IPS-20b (cell line): ENCODE measurements around the gene LRRC39.
"Not testable (repeated sequence)": the region's sequence is repeated elsewhere in the genome, so short reads cannot be mapped to it uniquely, and the experiment has no call there.

Experiments
- H3K27ac ChIP-seq: one replicate; pipeline ENCODE4 v1.5.1; 2013; ENCODE audit warnings: low read length
- H3K27me3 ChIP-seq: 2 replicates; pipeline ENCODE4 v1.6.1; 2013; ENCODE audit warnings: mild to moderate bottlenecking, low read length, inconsistent platforms; ENCODE audit not compliant: insufficient read depth
- H3K36me3 ChIP-seq: 2 replicates; pipeline ENCODE4 v1.6.1; 2013; ENCODE audit warnings: low read depth, mild to moderate bottlenecking, inconsistent platforms, low read length, moderate library complexity; ENCODE audit not compliant: insufficient read depth
- H3K4me1 ChIP-seq: 2 replicates; pipeline ENCODE4 v1.6.1; 2013; ENCODE audit warnings: mild to moderate bottlenecking, control low read depth, inconsistent platforms, low read length, moderate library complexity; ENCODE audit not compliant: insufficient read depth
- H3K4me3 ChIP-seq: 2 replicates; pipeline ENCODE4 v1.5.1; 2013; ENCODE audit warnings: mild to moderate bottlenecking, low read length, inconsistent platforms
- H3K9ac ChIP-seq: 2 replicates; pipeline ENCODE4 v1.6.1; 2013; ENCODE audit warnings: low read depth, mild to moderate bottlenecking, inconsistent platforms, low read length, moderate library complexity
- H3K9me3 ChIP-seq: 2 replicates; pipeline ENCODE4 v1.6.1; 2013; ENCODE audit warnings: mild to moderate bottlenecking, low read depth, low read length, inconsistent platforms; ENCODE audit not compliant: insufficient read depth

Gene LRRC39

DNA sequence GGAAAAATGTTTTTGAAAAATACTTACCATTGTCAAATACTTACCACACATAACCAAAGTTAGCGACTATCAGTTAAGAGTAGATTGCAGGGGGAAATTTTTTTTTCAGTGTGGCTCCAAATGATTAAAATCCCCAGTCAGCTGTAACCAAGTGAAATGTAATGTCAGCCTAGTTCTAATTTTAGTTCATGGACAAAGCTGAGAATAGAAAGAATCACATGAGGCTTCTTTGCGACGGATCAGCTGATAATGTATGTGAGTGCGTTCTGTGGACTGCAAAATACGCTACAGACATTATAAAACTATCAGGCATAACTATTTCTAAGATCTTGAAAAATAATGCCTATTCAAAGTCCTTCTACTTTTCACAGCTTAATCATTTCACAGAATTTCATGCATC lies at the start of gene LRRC39:
TSS of gene LRRC39 (minus strand) at position 166 of the 400 bp plus-strand sequence. CDS start 9,740 bp downstream, outside the sequence.
- Histone ChIP-seq H3K9ac (no peak within 1 kb of the TSS), H3K27me3 (no peaks in the 10 kb centered on the region), H3K27ac (no peak within 1 kb of the TSS), H3K4me1 (no peaks in the 10 kb centered on the region), H3K9me3 (no peaks in the 10 kb centered on the region), H3K4me3 (no peak within 1 kb of the TSS), H3K36me3 (no peaks in the 10 kb centered on the region)

DNA sequence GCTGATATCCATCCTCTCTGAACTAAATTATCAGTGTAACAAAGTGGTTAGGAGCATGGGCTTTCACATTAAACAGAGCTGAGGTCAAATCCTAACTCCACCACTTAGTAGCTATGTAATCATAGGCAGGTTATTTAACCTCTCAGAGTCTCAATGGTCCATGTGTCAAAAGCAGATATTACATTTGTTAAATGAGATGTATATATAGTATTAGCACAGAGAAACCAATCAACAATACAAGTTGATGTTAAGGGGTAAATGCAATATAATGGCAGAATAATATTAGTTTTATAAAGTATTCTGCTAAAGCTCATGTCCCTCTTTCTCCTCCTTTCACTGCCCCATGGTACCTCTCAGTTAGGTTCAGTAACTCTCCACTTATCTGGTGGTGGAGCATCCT lies 44.4 kb upstream of the LRRC39 start:
- Histone ChIP-seq H3K27me3 (no peaks in the 10 kb centered on the region), H3K4me3 (no peak overlapping the region), H3K27ac (no peak overlapping the region), H3K4me1 (no peaks in the 10 kb centered on the region), H3K36me3 (peaks cover 26% of the 10 kb centered on the region), H3K9ac (no peak overlapping the region), H3K9me3 (no peaks in the 10 kb centered on the region)

- Histone ChIP-seq H3K27me3 (no peaks in the 10 kb centered on the region), H3K4me3 (no peak overlapping the region), H3K4me1 (no peaks in the 10 kb centered on the region), H3K36me3 (peaks cover 45% of the 10 kb centered on the region), H3K9ac (no peak overlapping the region), H3K9me3 (no peaks in the 10 kb centered on the region), H3K27ac (no peak overlapping the region)
These were observed 41.8 kb upstream of the LRRC39 start for GRCh38 chr1:100219883-100220282.

- H3K4me3 ChIP-seq = no peak overlapping the region
- peaks cover 50% of the 10 kb centered on the region for H3K36me3 ChIP-seq
- no peak overlapping the region for H3K27ac ChIP-seq
- no peak overlapping the region for H3K9ac ChIP-seq
- H3K27me3 ChIP-seq = no peaks in the 10 kb centered on the region
- no peaks in the 10 kb centered on the region for H3K4me1 ChIP-seq
- no peaks in the 10 kb centered on the region for H3K9me3 ChIP-seq
These were observed 41.4 kb upstream of the LRRC39 start for GRCh38 chr1:100219457-100219856.

GRCh38 chr1:100217834-100218233 lies 39.8 kb upstream of the LRRC39 start:
- no peak overlapping the region for H3K27ac ChIP-seq
- H3K4me1 ChIP-seq = no peaks in the 10 kb centered on the region
- H3K9me3 ChIP-seq = no peaks in the 10 kb centered on the region
- H3K4me3 ChIP-seq = no peak overlapping the region
- H3K27me3 ChIP-seq = no peaks in the 10 kb centered on the region
- no peak overlapping the region for H3K9ac ChIP-seq
- peaks cover 62% of the 10 kb centered on the region for H3K36me3 ChIP-seq

DNA sequence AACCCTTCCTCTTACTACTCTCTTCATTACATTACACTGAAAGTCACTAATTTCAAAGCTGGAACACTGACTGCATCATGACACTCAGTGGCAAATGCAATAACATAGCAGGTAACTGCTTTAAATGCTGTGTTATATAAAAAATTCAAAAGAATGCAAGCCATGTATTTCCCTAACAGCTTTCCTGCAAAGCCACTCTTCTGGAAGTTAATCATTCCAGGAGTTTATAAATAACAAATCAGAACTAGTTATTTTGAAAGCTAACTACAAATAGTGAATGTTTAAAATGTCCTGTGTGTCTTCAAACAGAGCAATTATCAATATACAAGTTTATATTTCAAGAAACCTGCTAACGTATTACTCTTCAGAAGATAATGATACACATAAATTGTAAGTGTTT lies 37.0 kb upstream of the LRRC39 start:
- no peaks in the 10 kb centered on the region for H3K9me3 ChIP-seq
- H3K27me3 ChIP-seq = no peaks in the 10 kb centered on the region
- H3K36me3 ChIP-seq = peaks cover 78% of the 10 kb centered on the region
- no peak overlapping the region for H3K4me3 ChIP-seq
- no peak overlapping the region for H3K27ac ChIP-seq
- no peak overlapping the region for H3K9ac ChIP-seq
- no peaks in the 10 kb centered on the region for H3K4me1 ChIP-seq

GRCh38 chr1:100213141-100213540 lies 35.1 kb upstream of the LRRC39 start:
- H3K27ac ChIP-seq = no peak overlapping the region

DNA sequence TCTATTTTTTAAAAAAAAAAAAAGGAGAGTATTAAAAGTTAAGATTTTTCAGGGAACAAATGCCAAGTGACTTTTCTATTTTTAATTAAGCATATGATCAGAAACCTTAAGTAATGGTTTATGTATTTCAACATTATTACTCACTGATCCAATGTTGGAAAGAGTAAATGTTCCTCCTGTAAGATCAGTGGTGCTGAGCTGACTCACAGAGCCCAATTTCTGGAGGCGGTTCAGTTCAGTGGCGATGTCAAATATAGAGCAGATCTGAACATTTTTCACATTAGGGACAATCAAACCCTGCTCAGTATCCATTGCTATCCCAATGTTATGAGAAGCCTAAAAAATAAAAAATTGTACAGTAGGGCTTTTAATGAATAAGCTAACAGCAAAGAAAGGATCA lies 28.2 kb upstream of the LRRC39 start:
- H3K27ac ChIP-seq = no peak overlapping the region
- peaks cover 64% of the 10 kb centered on the region for H3K36me3 ChIP-seq
- H3K4me1 ChIP-seq = no peaks in the 10 kb centered on the region
- H3K9ac ChIP-seq = no peak overlapping the region
- H3K27me3 ChIP-seq = no peaks in the 10 kb centered on the region
- no peaks in the 10 kb centered on the region for H3K9me3 ChIP-seq
- H3K4me3 ChIP-seq = no peak overlapping the region

More at GRCh38 chr1:100213141-100213540, 35.1 kb upstream of the LRRC39 start:
- no peak overlapping the region for H3K9ac ChIP-seq
- H3K36me3 ChIP-seq = peaks cover 81% of the 10 kb centered on the region
- H3K9me3 ChIP-seq = no peaks in the 10 kb centered on the region
- H3K4me1 ChIP-seq = no peaks in the 10 kb centered on the region
- H3K27me3 ChIP-seq = no peaks in the 10 kb centered on the region
- H3K4me3 ChIP-seq = no peak overlapping the region

DNA sequence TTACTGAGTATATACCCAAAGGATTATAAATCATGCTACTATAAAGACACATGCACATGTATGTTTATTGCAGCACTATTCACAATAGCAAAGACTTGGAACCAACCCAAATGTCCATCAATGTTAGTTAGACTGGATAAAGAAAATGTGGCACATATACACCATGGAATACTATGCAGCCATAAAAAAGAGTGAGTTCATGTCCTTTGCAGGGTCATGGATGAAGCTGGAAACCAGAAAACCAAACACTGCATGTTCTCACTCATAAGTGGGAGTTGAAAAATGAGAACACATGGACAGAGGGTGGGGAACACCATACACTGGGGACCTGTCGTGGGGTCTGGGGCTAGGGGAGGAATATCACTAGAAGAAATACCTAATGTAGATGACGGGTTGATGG lies 27.5 kb upstream of the LRRC39 start:
- H3K27me3 ChIP-seq, H3K4me3 ChIP-seq, H3K9ac ChIP-seq, H3K27ac ChIP-seq, H3K9me3 ChIP-seq, H3K4me1 ChIP-seq: not testable (repeated sequence)
- peaks cover 56% of the 10 kb centered on the region for H3K36me3 ChIP-seq

DNA sequence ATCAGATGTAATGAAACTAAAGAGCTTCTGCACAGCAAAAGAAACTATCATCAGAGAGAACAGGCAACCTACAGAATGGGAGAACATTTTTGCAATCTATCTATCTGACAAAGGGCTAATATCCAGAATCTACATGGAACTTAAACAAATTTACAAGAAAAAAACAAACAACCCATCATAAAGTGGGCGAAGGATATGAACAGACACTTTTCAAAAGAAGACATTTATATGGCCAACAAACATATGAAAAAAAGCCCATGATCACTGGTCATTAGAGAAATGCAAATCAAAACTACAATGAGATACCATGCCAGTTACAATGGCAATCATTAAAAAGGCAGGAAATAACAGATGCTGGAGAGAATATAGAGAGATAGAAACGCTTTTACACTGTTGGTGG lies 27.0 kb upstream of the LRRC39 start:
- not testable (repeated sequence) for H3K27ac ChIP-seq, H3K4me1 ChIP-seq, H3K9me3 ChIP-seq, H3K4me3 ChIP-seq, H3K27me3 ChIP-seq, H3K9ac ChIP-seq
- H3K36me3 ChIP-seq = peaks cover 56% of the 10 kb centered on the region

DNA sequence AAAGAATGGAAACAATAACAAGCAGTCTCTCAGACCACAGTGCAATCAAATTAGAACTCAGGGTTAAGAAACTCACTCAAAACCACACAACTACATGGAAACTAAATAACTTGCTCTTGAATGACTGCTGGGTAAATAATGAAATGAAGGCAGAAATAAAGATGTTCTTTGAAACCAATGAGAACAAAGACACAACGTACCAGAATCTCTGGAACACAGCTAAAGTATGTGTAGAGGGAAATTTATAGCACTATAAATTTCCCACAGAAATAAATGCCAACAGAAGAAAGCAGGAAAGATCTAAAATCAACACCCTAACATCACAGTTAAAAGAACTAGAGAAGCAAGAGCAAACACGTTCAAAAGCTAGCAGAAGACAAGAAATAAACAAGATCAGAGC lies 24.6 kb upstream of the LRRC39 start:
- H3K4me3 ChIP-seq, H3K9ac ChIP-seq, H3K27me3 ChIP-seq, H3K4me1 ChIP-seq, H3K9me3 ChIP-seq, H3K27ac ChIP-seq: not testable (repeated sequence)
- H3K36me3 ChIP-seq = peaks cover 64% of the 10 kb centered on the region

DNA sequence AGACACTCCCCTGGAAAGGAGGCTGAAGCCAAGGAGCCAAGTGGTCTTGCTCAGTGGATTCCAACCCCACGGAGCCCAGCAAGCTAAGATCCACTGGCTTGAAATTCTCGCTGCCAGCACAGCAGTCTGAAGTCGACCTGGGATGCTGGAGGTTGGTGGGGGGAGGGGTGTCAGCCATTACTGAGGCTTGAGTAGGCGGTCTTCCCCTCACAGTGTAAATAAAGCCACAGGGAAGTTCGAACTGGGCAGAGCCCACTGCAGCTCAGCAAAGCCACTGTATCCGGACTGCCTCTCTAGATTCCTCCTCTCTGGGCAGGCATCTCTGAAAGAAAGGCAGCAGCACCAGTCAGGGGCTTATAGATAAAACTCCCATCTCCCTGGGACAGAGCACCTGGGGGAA lies 22.0 kb upstream of the LRRC39 start:
- H3K9ac ChIP-seq, H3K27ac ChIP-seq: not testable (repeated sequence)

DNA sequence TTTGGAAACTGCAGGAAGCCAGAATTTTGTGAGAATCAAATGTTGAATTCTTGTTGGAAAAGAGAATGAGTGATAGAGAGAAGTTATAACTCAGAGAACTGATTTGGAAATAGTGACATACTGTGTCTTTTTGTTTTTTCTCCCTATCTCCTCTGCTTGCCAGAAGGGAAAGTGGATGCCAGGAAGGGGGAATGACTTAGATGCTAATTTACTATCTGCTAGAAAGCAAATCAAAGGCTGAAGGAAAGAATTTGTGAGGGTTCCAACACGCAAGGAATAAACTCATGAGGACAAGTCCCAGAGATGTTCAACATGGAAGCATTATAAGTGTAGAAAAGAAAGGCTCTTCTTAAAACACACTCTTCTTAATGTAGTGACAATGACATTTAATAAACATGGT lies 20.5 kb upstream of the LRRC39 start:
- H3K9ac ChIP-seq = no peak overlapping the region
- no peaks in the 10 kb centered on the region for H3K27me3 ChIP-seq
- H3K9me3 ChIP-seq = no peaks in the 10 kb centered on the region
- no peak overlapping the region for H3K27ac ChIP-seq
- H3K4me3 ChIP-seq = no peak overlapping the region
- peaks cover 62% of the 10 kb centered on the region for H3K36me3 ChIP-seq
- no peaks in the 10 kb centered on the region for H3K4me1 ChIP-seq

More for the DNA sequence above, 22.0 kb upstream of the LRRC39 start:
- H3K4me1 ChIP-seq, H3K9me3 ChIP-seq, H3K27me3 ChIP-seq, H3K4me3 ChIP-seq: not testable (repeated sequence)
- H3K36me3 ChIP-seq = peaks cover 60% of the 10 kb centered on the region
